ENCODE measurements around the gene ADNP. TPM values are rescaled to one million over a fixed set of nuclear protein-coding genes. Genes with fewer than 3 reads are reported as not detected.

The ADNP gene
- total RNA-seq, 2 experiments from 2014 or later = 51.5 to 94.9 TPM

DNA sequence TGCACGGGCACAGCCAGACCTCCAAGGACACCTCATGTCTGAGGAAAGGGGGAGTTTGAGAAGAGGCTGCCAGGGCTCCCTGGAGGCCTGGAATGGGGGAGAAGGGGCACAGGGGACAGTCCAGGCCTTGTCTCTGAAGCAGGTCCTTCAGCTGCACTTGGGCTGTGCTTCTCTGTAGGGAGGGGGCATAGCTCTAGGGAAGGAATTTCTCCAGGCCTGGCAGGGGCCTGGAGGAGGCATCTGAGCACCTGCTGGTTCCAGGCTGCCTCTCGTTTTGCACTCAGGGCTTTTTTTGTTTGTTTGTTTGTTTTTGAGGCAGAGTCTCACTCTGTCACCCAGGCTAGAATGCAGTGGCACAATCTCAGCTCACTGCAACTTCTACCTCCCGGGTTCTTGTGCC is 68.7 kb downstream of the ADNP start:
- Histone ChIP-seq H3K4me2 (ENCODE audit: low read length) (no peak overlapping the region), H3K9me3 (ENCODE audit: low read length) (no peaks in the 10 kb centered on the region), H3K4me3 (ENCODE audit: low read depth, low read length, poor library complexity, severe bottlenecking) (no peak overlapping the region), H3K79me2 (ENCODE audit: insufficient read depth, low read depth, low read length) (no peaks in the 10 kb centered on the region; the same call in none of the 2 replicates), H4K20me1 (ENCODE audit: insufficient read depth, low read length) (no peaks in the 10 kb centered on the region), H3K27ac (ENCODE audit: low read depth, low read length, poor library complexity, severe bottlenecking) (peak overlapping the region; percentile 14), H3K4me1 (ENCODE audit: insufficient read depth, low read length, poor library complexity, severe bottlenecking) (peaks cover 40% of the 10 kb centered on the region), H2AFZ (ENCODE audit: low read length) (no peak overlapping the region), H3K36me3 (ENCODE audit: insufficient read depth, low read length) (peaks cover 76% of the 10 kb centered on the region), H3K9me2 (ENCODE audit: insufficient read depth, low read length) (no peaks in the 10 kb centered on the region)
- ChIA-PET POLR2A (interaction anchor here (0.6 to 1.7 kb wide), 6 partner anchors 8 to 1218 kb away, joined by 3 to 6 read pairs (median 4); no protein-coding TSS in a partner anchor), CTCF (ENCODE audit: unreplicated experiment) (no interaction called here)
- TF ChIP-seq CTCF (conservative IDR thresholded peaks at IDR 0.05; ENCODE audit: low read length) = no peak
- intact Hi-C loops (cut with micrococcal nuclease; ENCODE audit: unreplicated experiment) = no loop called here
- BruUV-seq (replicated peaks) = no TSS peak
- DNase-seq (ENCODE audit: low spot score) = no peak

- Histone ChIP-seq H2AFZ (ENCODE audit: low read length) (no peak overlapping the region), H4K20me1 (ENCODE audit: insufficient read depth, low read length) (no peaks in the 10 kb centered on the region), H3K79me2 (ENCODE audit: insufficient read depth, low read depth, low read length) (no peaks in the 10 kb centered on the region; the same call in none of the 2 replicates), H3K4me1 (ENCODE audit: insufficient read depth, low read length, poor library complexity, severe bottlenecking) (peaks cover 40% of the 10 kb centered on the region), H3K36me3 (ENCODE audit: insufficient read depth, low read length) (peaks cover 74% of the 10 kb centered on the region), H3K9me3 (ENCODE audit: low read length) (no peaks in the 10 kb centered on the region), H3K4me2 (ENCODE audit: low read length) (peak overlapping the region; percentile 41; the same call in 1 of the 2 replicates), H3K9me2 (ENCODE audit: insufficient read depth, low read length) (no peaks in the 10 kb centered on the region), H3K27ac (ENCODE audit: low read depth, low read length, poor library complexity, severe bottlenecking) (peak overlapping the region; percentile 70), H3K4me3 (ENCODE audit: low read depth, low read length, poor library complexity, severe bottlenecking) (no peak overlapping the region)
- DNase-seq (ENCODE audit: low spot score) = no peak
- no TSS peak for BruUV-seq (replicated peaks)
- intact Hi-C loops (cut with micrococcal nuclease; ENCODE audit: unreplicated experiment) = no loop called here
- ChIA-PET CTCF (ENCODE audit: unreplicated experiment) (no interaction called here), POLR2A (interaction anchor here (0.7 to 0.9 kb wide), 2 partner anchors 21 to 74 kb away, joined by 7 read pairs; no protein-coding TSS in a partner anchor)
- no peak for TF ChIP-seq EZH2phosphoT487 (IDR thresholded peaks at IDR 0.05; ENCODE audit: borderline replicate concordance, low read depth, low read length)
- TF ChIP-seq CTCF (conservative IDR thresholded peaks at IDR 0.05; ENCODE audit: low read length) = no peak
Observed at GRCh38 chr20:50861012-50861411, 70.2 kb downstream of the ADNP start.

GRCh38 chr20:50859161-50859560 is 72.1 kb downstream of the ADNP start:
- Histone ChIP-seq H3K36me3 (ENCODE audit: insufficient read depth, low read length) (peaks cover 81% of the 10 kb centered on the region), H4K20me1 (ENCODE audit: insufficient read depth, low read length) (no peaks in the 10 kb centered on the region), H3K4me2 (ENCODE audit: low read length) (peak overlapping the region; percentile 41), H3K9me3 (ENCODE audit: low read length) (no peaks in the 10 kb centered on the region), H3K27ac (ENCODE audit: low read depth, low read length, poor library complexity, severe bottlenecking) (peak overlapping the region; percentile 70), H3K4me3 (ENCODE audit: low read depth, low read length, poor library complexity, severe bottlenecking) (no peak overlapping the region), H2AFZ (ENCODE audit: low read length) (no peak overlapping the region), H3K4me1 (ENCODE audit: insufficient read depth, low read length, poor library complexity, severe bottlenecking) (peaks cover 40% of the 10 kb centered on the region), H3K9me2 (ENCODE audit: insufficient read depth, low read length) (no peaks in the 10 kb centered on the region), H3K79me2 (ENCODE audit: insufficient read depth, low read depth, low read length) (no peaks in the 10 kb centered on the region; the same call in none of the 2 replicates)
- TF ChIP-seq EZH2phosphoT487 (IDR thresholded peaks at IDR 0.05; ENCODE audit: borderline replicate concordance, low read depth, low read length) (no peak), CTCF (conservative IDR thresholded peaks at IDR 0.05; ENCODE audit: low read length) (no peak)
- ChIA-PET CTCF (ENCODE audit: unreplicated experiment) (no interaction called here), POLR2A (interaction anchor here (0.8 to 1.6 kb wide), 3 partner anchors 10 to 36 kb away, joined by 3 to 5 read pairs (median 4); no protein-coding TSS in a partner anchor)
- intact Hi-C loops (cut with micrococcal nuclease; ENCODE audit: unreplicated experiment) = loop anchor here (2.0 kb wide), 1 partner anchor 40 kb away; no protein-coding TSS in a partner anchor
- peak; percentile 81 for DNase-seq (ENCODE audit: low spot score)
- BruUV-seq (replicated peaks) = no TSS peak
